HG03135 (cell line): ENCODE results near the gene ELF3.
"Not testable (repeated sequence)": the region's sequence is repeated elsewhere in the genome, so short reads cannot be mapped to it uniquely, and the experiment has no call there.

Source experiments
- ATAC-seq: cut with Tn5 transposase; IDR thresholded peaks from one replicate; pipeline ENCODE4 v1.9.1; 2021; ENCODE audit warnings: mild to moderate bottlenecking, moderate library complexity; ENCODE audit not compliant: unreplicated experiment

ELF3 gene

DNA sequence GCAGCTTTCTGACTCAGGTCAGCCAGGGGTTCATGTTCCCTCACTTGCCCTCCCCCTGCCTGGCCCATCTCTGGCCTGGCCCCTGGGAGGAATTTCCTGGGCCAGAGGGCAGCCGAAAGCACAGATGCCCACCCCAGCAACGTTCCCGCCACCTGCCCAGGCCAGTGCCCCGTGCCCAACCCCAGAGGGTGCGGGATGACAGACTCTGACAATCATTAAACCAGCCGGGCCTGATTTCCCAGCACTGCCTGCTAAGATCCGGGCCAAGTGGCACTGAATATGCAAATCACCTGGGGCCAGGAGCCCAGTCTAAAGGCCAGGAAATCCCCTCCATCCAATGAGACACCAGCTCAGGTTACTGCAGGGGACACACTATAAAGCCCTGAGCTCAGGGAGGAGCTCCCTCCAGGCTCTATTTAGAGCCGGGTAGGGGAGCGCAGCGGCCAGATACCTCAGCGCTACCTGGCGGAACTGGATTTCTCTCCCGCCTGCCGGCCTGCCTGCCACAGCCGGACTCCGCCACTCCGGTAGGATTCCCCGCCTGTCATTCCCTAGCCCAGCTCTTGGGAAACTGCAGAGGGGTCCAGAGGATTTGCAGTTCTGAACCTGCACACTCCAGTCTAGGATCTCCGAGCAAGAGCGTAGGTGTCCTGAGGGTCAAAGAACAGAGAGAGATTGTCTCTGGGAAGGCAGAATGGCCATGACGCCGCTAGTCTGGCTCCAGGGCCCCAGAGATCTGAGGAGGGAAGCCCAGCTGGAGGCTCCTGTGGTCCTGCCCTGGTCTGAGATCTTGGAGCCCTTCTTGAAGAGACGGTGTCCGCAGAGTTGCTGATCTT is at the start of gene ELF3:
TSS of gene ELF3 (plus strand) at position 408 of the 836 bp plus-strand sequence. CDS start 550 bp downstream, outside the sequence.
- ATAC-seq: peak; percentile 64

DNA sequence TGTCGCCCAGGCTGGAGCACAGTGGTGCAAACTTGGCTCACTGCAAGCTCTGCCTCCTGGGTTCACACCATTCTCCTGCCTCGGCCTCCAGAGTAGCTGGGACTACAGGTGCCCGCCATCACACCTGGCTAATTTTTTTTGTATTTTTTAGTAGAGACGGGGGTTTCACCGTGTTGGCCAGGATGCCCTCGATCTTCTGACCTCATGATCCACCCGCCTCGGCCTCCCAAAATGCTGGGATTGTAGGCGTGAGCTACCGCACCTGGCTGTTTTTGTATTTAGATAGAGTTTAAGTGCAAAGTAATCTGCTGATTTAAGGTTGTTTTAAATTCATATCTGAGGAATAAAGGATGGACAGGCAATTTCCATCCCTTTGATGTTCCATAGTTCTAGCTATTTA is 48.0 kb upstream of the ELF3 start:
- not testable (repeated sequence) for ATAC-seq

DNA sequence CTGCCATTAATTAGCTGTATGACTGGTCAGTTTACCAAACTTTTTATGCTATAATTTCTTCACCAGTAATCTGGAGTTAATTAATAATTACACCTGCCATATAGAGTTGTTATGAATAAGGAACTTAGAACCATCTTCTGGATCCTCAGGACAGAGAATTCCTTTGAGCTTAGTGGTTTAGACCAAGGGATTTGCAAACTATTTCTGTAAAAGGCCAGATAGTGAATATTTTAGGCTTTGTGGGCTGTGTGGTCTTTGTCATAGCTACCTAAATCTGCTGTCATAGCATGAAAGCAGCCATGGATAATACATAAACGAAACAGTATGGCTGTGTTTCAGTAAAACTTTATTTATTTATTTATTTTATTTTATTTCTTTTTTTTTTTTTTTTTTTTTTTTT is 46.1 kb upstream of the ELF3 start:
- ATAC-seq: no peak

DNA sequence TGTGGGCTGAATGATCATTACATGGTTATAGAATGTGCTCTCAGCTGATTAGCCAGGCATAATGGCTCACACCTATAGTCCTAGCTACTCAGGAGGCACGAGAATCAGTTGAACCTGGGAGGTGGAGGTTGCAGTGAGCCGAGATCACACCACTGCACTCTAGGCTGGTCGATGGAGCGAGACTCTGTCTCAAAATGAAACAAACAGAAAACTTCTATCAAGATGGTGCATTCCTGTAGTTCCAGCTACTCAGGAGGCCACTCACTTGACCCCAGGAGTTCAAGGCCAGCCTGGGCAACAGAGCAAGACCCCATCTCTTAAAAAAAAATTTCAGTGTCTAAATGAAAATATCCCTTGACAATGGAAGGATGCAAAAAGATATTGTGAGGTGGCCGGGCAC is 44.2 kb upstream of the ELF3 start:
- ATAC-seq: no peak

DNA sequence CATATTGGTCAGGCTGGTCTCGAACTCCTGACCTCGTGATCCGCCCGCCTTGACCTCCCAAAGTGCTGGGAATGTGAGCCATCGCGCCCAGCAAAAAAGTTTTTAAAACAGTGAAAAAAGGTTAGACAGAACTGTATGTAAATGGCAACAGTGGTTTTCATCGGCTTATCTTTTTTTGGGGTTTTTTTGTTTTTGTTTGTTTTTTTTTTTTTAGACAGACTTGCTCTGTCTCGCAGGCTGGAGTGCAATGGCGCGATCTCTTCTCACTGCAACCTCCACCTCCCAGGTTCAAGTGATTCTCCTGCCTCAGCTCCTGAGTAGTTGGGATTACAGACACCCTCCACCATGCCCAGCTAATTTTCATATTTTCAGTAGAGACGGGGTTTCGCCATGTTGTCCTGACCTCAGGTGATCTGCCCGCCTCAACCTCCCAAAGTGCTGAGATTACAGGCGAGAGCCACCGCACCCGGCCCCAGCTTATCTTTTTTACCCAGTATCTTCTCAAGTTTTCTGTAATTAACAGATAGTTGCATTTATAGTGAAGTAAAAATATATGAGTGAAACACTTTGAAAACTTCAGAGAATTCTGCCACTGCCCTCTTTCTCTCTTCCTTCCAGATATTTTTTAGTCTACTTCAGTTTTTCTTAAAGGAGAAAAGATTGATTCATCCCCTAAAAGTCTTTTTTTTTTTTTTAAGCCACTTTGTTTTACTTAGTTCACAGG is 42.0 kb upstream of the ELF3 start:
- ATAC-seq: no peak

DNA sequence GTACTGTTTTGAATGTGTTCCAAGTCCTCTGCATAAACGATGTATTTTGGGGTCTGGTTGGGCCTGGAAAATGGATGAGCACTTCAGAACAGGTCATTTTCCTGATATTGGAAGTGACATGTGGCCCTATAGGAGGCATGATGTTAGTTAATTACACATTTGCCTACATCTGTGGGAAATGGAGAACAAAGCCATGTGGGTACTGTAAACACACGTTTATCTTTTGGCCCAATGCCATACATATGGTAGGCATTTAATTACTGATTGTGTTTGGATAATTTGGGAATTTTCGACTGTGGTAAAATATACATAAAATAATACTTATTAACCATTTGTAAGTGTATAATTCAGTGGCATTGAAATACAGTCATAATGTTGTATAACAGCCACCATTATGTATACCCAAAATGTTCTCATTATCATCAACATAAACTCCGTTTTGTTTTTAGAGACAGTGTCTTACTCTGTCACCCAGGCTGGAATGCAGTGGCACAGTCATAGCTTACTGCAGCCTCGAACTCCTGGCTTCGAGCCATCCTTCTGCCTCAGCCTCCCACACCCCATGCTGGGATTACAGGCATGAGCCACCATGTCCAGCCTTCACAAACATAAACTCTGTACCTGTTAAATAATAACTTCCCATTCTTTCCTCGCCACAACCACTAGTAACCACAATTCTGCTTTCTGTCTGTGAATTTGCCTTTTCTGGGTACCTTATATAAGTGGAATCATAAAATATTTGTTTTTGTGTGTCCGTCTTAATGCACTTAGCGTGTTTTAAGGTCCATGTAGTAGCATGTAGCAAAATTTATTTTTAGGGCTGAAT is 39.8 kb upstream of the ELF3 start:
- ATAC-seq: no peak

DNA sequence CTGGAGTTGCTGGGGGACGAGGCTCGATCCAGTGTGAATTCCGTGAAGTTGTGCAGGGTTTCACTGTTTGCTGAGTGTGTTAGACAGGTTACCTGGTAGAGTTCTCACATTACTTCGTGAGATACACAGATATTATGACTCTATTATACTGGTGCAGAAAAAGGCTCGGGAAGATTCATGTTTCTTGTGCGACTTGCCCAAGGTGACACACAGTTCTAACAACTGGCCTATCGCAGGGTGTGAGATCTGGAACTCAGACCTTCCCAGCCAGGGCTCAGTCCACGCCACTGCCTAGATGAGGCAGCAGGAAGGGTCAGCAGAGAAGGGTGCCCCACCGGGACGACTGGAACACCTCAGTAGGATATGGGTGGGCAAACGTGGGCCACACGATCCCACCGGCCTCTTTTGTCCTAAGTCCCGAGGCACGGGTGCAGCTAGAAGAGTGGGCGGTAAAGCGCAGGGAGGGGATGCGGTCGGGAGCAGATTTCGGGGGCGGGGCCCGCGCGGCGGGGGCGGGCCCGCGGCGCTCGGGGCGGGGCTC is 28.2 kb upstream of the ELF3 start:
- ATAC-seq: peak; percentile 69

DNA sequence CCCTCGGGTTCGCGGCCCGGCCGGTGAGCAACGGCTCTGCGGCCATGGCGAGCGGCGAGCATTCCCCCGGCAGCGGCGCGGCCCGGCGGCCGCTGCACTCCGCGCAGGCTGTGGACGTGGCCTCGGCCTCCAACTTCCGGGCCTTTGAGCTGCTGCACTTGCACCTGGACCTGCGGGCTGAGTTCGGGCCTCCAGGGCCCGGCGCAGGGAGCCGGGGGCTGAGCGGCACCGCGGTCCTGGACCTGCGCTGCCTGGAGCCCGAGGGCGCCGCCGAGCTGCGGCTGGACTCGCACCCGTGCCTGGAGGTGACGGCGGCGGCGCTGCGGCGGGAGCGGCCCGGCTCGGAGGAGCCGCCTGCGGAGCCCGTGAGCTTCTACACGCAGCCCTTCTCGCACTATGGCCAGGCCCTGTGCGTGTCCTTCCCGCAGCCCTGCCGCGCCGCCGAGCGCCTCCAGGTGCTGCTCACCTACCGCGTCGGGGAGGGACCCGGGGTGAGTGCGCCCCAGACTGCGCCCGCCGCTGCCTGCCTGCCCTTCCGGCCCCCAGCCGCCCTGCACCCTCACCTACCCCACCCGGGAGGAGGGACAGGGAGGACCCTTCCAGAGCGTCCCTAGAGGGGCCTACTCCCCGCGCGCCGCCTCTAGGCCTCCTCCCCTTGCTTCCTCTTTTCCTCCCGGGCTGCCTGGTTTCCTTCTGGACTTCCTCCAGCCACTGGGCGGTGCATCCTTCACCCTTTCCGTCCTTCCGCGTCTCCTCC is 27.6 kb upstream of the ELF3 start, which contains the start of gene RNPEP:
TSS of gene RNPEP (plus strand) at position 26 of the 757 bp plus-strand sequence. CDS start at position 45, 19 bp downstream.
- peak; percentile 72 for ATAC-seq

DNA sequence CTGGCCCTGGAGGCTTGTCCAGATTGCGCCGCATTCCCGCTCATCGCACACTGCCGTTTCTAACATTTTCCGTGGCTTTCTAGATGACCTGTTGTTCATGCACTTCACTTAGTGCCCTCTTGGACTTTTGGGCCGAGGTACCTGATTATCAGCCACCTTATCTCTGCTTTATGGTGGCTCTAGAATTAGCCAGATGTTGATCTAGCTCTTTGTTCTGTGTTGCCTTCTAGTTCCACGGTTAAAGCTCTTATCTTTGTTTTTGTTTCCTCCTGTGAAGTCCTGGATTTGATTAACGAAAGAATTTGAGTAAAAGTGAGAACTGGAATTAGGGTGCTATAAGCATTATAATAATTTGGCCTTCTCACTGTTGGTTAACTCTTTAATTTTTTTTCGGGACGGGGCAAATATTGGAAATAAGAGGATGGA is 27.0 kb upstream of the ELF3 start:
- no peak for ATAC-seq

DNA sequence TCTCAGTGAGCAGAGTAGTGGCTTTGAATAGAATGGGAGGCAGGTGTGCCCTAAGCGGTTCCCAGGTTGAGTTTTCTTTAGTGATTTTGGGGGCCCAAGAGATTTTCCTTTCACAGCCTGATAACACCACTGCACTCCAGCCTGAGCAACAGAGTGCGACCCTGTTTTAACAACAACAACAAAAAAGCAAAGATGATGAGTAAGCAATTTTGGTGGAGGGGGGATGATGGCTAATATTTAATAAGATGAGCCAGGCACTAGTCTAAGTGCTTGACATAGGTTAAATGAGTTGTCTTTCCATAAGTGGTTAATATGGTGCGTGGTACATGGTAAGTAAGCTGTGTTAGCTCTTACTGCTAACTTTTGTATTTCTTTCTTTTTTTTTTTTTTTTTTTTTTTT is 25.9 kb upstream of the ELF3 start:
- no peak for ATAC-seq

DNA sequence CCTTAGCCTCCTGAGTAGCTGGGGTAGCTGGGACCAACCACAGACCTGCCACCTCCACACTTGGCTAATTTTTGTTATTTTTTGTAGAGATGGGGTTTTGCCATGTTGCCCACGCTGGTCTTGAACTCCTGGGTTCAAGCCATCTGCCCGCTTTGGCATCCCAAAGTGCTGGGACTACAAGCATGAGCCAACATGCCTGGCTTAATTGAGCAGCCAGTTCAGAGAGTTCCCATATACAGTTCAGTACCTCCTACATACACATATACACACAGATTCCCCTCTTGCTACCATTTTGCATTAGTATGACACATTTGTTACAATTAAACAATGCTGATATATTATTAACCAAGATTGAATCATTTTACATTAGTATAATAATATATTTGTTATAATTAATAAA is 25.0 kb upstream of the ELF3 start:
- ATAC-seq: no peak

DNA sequence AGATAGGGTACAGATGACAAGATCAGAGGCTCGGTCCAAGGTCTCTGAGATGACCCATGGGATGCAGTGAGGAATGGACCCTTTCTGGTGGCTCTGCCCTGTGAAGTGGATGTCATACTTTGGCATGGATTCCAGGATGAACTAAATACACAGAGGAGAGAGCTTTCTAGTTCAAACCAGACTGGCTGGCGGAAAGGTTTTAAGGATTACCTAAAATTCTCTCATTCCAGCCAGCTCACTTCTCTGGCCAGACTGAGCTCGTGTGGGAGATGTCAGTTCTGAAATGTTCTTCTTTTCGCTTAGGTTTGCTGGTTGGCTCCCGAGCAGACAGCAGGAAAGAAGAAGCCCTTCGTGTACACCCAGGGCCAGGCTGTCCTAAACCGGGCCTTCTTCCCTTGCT is 21.8 kb upstream of the ELF3 start:
- no peak for ATAC-seq

DNA sequence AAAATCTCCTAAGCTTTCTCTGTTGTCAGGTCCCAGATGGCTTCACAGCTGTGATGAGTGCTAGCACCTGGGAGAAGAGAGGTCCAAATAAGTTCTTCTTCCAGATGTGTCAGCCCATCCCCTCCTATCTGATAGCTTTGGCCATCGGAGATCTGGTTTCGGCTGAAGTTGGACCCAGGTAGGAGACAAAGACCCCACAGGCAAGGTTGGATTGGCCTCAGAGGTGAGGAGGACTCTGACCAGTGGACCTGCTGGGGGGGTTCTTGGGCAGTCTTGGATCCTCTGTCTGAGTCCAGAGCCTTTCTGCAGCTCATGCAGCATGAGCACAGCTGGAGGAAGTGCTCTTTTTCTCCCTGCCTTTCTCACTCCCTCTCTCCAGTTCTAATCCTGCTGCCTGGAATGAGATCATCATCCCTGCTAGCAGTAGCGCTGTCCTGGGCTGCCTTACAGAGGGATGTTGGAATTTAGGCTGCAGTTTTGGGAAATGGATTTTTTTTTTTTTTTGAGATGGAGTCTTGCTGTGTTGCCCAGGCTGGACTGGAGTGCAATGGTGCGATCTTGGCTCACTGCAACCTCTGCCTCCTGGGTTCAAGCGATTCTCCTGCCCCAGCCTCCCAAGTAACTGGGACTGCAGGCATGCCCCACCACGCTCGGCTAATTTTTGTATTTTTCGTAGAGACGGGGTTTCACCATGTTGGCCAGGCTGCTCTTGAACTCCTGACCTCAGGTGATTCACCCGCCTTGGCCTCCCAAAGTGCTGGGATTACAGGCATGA is 20.8 kb upstream of the ELF3 start:
- no peak for ATAC-seq

DNA sequence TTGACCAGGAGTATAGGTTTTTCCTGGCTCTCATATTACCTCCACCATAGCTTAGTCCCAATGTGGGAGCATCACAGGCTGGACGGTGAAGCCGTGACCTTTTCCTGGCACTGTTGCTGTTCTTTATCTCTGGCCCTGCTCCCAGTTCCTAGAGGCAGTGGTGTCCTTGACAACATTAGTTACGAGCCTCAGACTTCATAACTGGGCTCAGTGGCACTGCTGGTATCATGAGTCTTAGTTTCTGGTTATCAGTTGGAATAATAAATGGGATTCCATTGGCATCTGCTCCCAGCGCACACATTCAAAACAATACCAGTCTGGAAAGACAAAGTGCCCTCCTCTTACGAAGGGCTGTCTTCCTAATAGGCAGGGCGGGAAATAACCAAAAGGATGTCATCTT is 20.0 kb upstream of the ELF3 start:
- no peak for ATAC-seq

DNA sequence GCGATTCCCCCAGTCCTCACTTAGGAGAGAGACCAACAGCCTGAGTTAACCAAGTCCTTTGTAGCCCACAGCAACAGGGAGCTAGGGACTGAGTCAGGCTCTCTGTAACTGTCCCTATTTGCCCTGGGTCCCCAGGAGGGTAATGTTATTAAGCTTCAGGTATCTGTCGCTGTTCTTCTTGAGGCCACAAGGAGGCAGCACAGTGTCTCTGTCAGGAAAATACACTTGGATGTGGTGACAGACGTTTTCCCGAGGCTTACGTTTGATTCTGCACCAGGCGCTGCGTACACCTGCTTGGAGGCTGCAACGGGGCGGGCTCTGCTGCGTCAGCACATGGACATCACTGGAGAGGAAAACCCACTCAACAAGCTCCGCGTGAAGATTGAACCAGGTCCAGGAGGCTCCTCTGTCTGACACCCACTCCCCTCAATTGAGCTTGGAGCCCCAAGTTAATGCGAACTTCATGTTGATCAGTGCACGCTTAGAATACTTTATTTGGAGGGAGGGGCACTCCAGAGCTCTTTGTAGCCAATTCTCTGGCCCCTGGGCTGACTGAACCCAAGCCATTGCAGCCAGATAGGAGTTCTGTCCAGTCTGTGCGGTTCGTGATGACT is 10.7 kb upstream of the ELF3 start:
- ATAC-seq: no peak

DNA sequence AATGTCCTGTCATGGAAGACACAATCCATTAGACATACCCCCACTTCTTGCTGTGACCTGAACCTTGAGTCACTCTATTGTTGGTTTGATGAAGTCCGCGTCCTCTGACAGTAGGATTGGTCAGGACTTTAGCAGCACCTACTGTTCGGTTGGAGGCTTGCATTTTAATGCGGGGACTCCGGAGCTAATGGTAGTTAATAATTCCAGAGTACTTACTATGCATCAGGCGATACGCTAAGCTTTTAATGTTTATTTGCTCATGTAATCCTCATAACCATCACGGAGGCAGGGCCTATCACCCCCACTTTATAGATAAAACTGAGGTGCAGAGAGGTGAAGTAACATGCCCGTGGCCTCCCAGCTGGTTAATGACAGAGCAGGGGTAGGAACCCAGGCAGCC is 7.9 kb upstream of the ELF3 start:
- no peak for ATAC-seq

DNA sequence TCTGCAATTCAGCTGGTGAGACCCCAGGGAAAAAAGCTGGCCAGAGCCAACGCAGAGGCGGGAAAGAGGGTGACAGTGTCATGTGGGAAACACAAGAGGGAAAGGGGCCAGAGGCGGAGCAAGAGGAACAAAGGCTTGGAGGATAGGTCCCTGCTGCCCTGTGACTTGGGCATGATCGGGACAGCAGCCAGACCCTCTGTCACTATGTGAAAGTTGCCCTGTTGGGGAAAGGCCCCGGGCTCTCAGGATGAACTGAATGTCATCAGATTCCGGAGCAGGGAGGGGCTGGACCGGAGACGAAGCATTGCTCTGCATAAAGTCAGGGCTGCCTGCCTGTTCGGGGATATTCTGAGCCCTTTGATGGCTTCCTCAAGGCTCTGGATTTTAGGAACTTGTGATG is 5.7 kb upstream of the ELF3 start:
- no peak for ATAC-seq

DNA sequence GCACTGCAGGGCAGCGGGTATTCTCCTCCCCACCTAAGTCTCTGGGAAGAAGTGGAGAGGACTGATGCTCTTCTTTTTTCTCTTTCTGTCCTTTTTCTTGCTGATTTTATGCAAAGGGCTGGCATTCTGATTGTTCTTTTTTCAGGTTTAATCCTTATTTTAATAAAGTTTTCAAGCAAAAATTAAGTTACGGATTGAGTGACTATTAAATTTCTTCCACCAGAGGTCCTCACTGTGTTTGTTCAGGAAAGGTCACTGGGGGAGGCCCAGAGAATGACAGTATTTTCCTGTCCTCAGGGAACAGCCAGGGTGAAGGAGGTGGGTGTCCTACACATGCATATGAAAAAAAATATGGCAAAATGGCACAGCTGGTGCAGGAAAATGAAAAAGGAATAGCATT is 4.4 kb upstream of the ELF3 start:
- no peak for ATAC-seq

DNA sequence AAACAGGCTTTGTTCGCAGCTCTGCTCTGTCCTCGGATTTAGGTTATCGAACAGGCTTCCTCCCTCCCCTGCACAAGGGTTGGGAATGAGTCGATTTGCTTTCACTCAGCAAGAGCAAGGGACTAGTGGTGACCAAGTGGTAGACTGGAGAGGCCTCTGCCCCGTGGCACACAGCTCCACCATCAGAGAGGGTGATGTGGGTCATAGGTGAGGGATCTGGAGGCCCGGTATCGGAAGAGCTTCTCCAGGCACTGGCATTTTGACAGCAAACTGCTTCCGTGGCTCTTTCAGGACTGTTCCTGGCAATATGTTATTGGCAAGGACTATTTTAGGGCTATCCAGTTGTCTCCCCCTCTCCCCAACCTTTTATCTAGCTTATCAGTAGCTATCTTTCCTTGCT is 3.1 kb upstream of the ELF3 start:
- ATAC-seq: no peak
